Measurements from ENCODE around the gene SPR.

GRCh38 chr2:72883356-72883962, 3.7 kb upstream of the SPR start:
- TF ChIP-seq SUZ12 (IDR thresholded peaks at IDR 0.05; ENCODE audit: extremely low read depth, insufficient read depth, insufficient read length) (no peak), ZNF274 (IDR thresholded peaks at IDR 0.05; ENCODE audit: low read depth, low read length) (no peak), YY1 (IDR thresholded peaks at IDR 0.05; ENCODE audit: insufficient read depth, insufficient read length) (no peak)

Data from NT2/D1 (cell line).